NCI-H460 (cell line): ENCODE data around the gene TFCP2. TPM values are rescaled to one million over a fixed set of nuclear protein-coding genes. Genes with fewer than 3 reads are reported as not detected.
"Not testable (repeated sequence)": the region's sequence is repeated elsewhere in the genome, so short reads cannot be mapped to it uniquely, and the experiment has no call there.

Experiments used
- DNase-seq: peaks from one replicate; pipeline ENCODE4 v3.0.0-alpha.2; 2016; ENCODE audit warnings: low read depth; ENCODE audit errors: extremely low read depth
- total RNA-seq: library from RNA; depleted of rRNA; stranded (reverse); fragments of >200 nt; shearing (Covaris generic); gene quantifications from 2 replicates; pipeline ENCODE4 v1.2.3, GENCODE V29; 2014

The TFCP2 gene
- total RNA-seq, 1 experiment from 2014 or later = 13.7 TPM

GRCh38 chr12:51085757-51086156 lies 87.2 kb downstream of the TFCP2 start:
- no peak for DNase-seq

- DNase-seq = peak; percentile 93
Observed at GRCh38 chr12:51083126-51083833, 89.7 kb downstream of the TFCP2 start, which contains the start of gene CSRNP2. Gene CSRNP2, minus strand, starts transcription at chr12:51083596. Its CDS starts 7,035 bp downstream, at chr12:51076561.

- DNase-seq = peak; percentile 8
Observed at GRCh38 chr12:51082561-51083125, 90.3 kb downstream of the TFCP2 start.

GRCh38 chr12:51081421-51081820 lies 91.5 kb downstream of the TFCP2 start:
- DNase-seq = no peak

- no peak for DNase-seq
Observed at GRCh38 chr12:51080136-51080535, 92.8 kb downstream of the TFCP2 start.

GRCh38 chr12:51078866-51079265 lies 94.1 kb downstream of the TFCP2 start:
- DNase-seq = not testable (repeated sequence)

- not testable (repeated sequence) for DNase-seq
Observed at GRCh38 chr12:51078346-51078745, 94.6 kb downstream of the TFCP2 start.

- DNase-seq = no peak
Observed at GRCh38 chr12:51077930-51078329, 95.0 kb downstream of the TFCP2 start.

GRCh38 chr12:51076236-51076930 lies 96.6 kb downstream of the TFCP2 start:
- no peak for DNase-seq

- DNase-seq = no peak
Observed at GRCh38 chr12:51075390-51075789, 97.5 kb downstream of the TFCP2 start.

- DNase-seq = no peak
Observed at GRCh38 chr12:51071663-51072062, 101.3 kb downstream of the TFCP2 start.

- DNase-seq = no peak
Observed at GRCh38 chr12:51070004-51070403, 102.9 kb downstream of the TFCP2 start.

- no peak for DNase-seq
Observed at GRCh38 chr12:51067771-51068170, 105.2 kb downstream of the TFCP2 start.

GRCh38 chr12:51067229-51067628 lies 105.7 kb downstream of the TFCP2 start:
- DNase-seq = no peak

- DNase-seq = no peak
Observed at GRCh38 chr12:51065530-51065929, 107.4 kb downstream of the TFCP2 start.

GRCh38 chr12:51062631-51063397 lies 110.1 kb downstream of the TFCP2 start:
- DNase-seq = no peak

GRCh38 chr12:51059086-51059485 lies 113.8 kb downstream of the TFCP2 start:
- no peak for DNase-seq

- no peak for DNase-seq
Observed at GRCh38 chr12:51056242-51056641, 116.7 kb downstream of the TFCP2 start.

- DNase-seq = no peak
Observed at GRCh38 chr12:51055060-51055459, 117.9 kb downstream of the TFCP2 start.

GRCh38 chr12:51051787-51052186 lies 121.1 kb downstream of the TFCP2 start:
- DNase-seq = no peak

GRCh38 chr12:51049525-51049924 lies 123.4 kb downstream of the TFCP2 start:
- no peak for DNase-seq
